ENCODE results near the gene C1orf53.

GRCh38 chr1:197928849-197929336, 26.5 kb downstream of the C1orf53 start:
- TF ChIP-seq NFYB (CRISPR knock-in tag; conservative IDR thresholded peaks at IDR 0.05; ENCODE audit: low read depth) (no peak), CTCF (IDR thresholded peaks at IDR 0.05) (no peak), E2F4 (CRISPR knock-in tag; IDR thresholded peaks at IDR 0.05; ENCODE audit: borderline replicate concordance, low read depth) (no peak), MXD4 (CRISPR knock-in tag; IDR thresholded peaks at IDR 0.05; ENCODE audit: borderline replicate concordance) (no peak), USF2 (CRISPR knock-in tag; IDR thresholded peaks at IDR 0.05) (no peak), USF1 (CRISPR knock-in tag; IDR thresholded peaks at IDR 0.05) (no peak), MLX (CRISPR knock-in tag; IDR thresholded peaks at IDR 0.05) (no peak), ATF3 (CRISPR knock-in tag; conservative IDR thresholded peaks at IDR 0.05) (no peak), RELA (CRISPR knock-in tag; IDR thresholded peaks at IDR 0.05; ENCODE audit: borderline replicate concordance) (no peak), ERG (CRISPR knock-in tag; IDR thresholded peaks at IDR 0.05) (no peak), ARID4B (CRISPR knock-in tag; IDR thresholded peaks at IDR 0.05; ENCODE audit: borderline replicate concordance) (no peak), IRF2 (CRISPR knock-in tag; IDR thresholded peaks at IDR 0.05; ENCODE audit: borderline replicate concordance, low read depth) (no peak), JAZF1 (CRISPR knock-in tag; IDR thresholded peaks at IDR 0.05) (no peak), ZNF416 (CRISPR knock-in tag; IDR thresholded peaks at IDR 0.05) (no peak)

All from WTC11 (cell line).